Mucosa of stomach (tissue), 1 donor: ENCODE results near the gene ACTR1A.
"Not testable (repeated sequence)": the region's sequence is repeated elsewhere in the genome, so short reads cannot be mapped to it uniquely, and the experiment has no call there.

Source experiments
- H3K27me3 ChIP-seq: one replicate; pipeline ENCODE4 v1.7.0; 2013; ENCODE audit warnings: mild to moderate bottlenecking, low read length; ENCODE audit not compliant: control insufficient read depth, insufficient read depth
- H3K36me3 ChIP-seq: one replicate; pipeline ENCODE4 v1.7.0; 2013; ENCODE audit warnings: low read length; ENCODE audit not compliant: control insufficient read depth, insufficient read depth
- H3K4me1 ChIP-seq: one replicate; pipeline ENCODE4 v1.7.0; 2013; ENCODE audit warnings: mild to moderate bottlenecking, low read length; ENCODE audit not compliant: control insufficient read depth, insufficient read depth
- H3K4me3 ChIP-seq: one replicate; pipeline ENCODE4 v1.7.0; 2013; ENCODE audit warnings: low read length
- H3K9ac ChIP-seq: one replicate; pipeline ENCODE4 v1.7.0; 2013; ENCODE audit warnings: mild to moderate bottlenecking, low read length, moderate library complexity
- H3K9me3 ChIP-seq: one replicate; pipeline ENCODE4 v1.7.0; 2013; ENCODE audit warnings: mild to moderate bottlenecking, low read length, moderate library complexity; ENCODE audit not compliant: control insufficient read depth
- donor health status: Pancreatic carcinoma.

Gene ACTR1A

GRCh38 chr10:102511583-102512274 lies 9.2 kb upstream of the ACTR1A start:
- Histone ChIP-seq H3K4me3 (no peak overlapping the region), H3K36me3 (no peaks in the 10 kb centered on the region), H3K27me3 (no peaks in the 10 kb centered on the region), H3K9ac (no peak overlapping the region), H3K9me3 (no peaks in the 10 kb centered on the region), H3K4me1 (peaks cover 4% of the 10 kb centered on the region)

- H3K4me1 ChIP-seq = peaks cover 4% of the 10 kb centered on the region
- H3K36me3 ChIP-seq = no peaks in the 10 kb centered on the region
- no peaks in the 10 kb centered on the region for H3K27me3 ChIP-seq
- no peak overlapping the region for H3K4me3 ChIP-seq
- H3K9ac ChIP-seq = no peak overlapping the region
- H3K9me3 ChIP-seq = no peaks in the 10 kb centered on the region
Measured at GRCh38 chr10:102509387-102509786, 6.9 kb upstream of the ACTR1A start.

- Histone ChIP-seq H3K4me3 (no peak overlapping the region), H3K36me3 (no peaks in the 10 kb centered on the region), H3K9ac (no peak overlapping the region), H3K27me3 (no peaks in the 10 kb centered on the region), H3K9me3 (no peaks in the 10 kb centered on the region), H3K4me1 (peaks cover 5% of the 10 kb centered on the region)
Measured at GRCh38 chr10:102508506-102508905, 6.0 kb upstream of the ACTR1A start.

- Histone ChIP-seq H3K27me3 (no peaks in the 10 kb centered on the region), H3K4me3 (no peak overlapping the region), H3K9ac (no peak overlapping the region), H3K9me3 (no peaks in the 10 kb centered on the region), H3K36me3 (no peaks in the 10 kb centered on the region), H3K4me1 (peaks cover 8% of the 10 kb centered on the region)
Measured at GRCh38 chr10:102507521-102507920, 5.0 kb upstream of the ACTR1A start.

GRCh38 chr10:102505462-102506115 lies 3.1 kb upstream of the ACTR1A start:
- no peaks in the 10 kb centered on the region for H3K9me3 ChIP-seq
- H3K27me3 ChIP-seq = no peaks in the 10 kb centered on the region
- no peak overlapping the region for H3K4me3 ChIP-seq
- H3K9ac ChIP-seq = no peak overlapping the region
- peaks cover 17% of the 10 kb centered on the region for H3K4me1 ChIP-seq
- no peaks in the 10 kb centered on the region for H3K36me3 ChIP-seq

GRCh38 chr10:102504976-102505300 lies 2.4 kb upstream of the ACTR1A start:
- Histone ChIP-seq H3K4me3 (peak overlapping the region; percentile 87), H3K9ac (peak overlapping the region; percentile 88), H3K9me3 (no peaks in the 10 kb centered on the region), H3K36me3 (no peaks in the 10 kb centered on the region), H3K4me1 (peaks cover 18% of the 10 kb centered on the region), H3K27me3 (no peaks in the 10 kb centered on the region)

GRCh38 chr10:102504179-102504975 lies 1.9 kb upstream of the ACTR1A start:
- Histone ChIP-seq H3K36me3 (no peaks in the 10 kb centered on the region), H3K27me3 (no peaks in the 10 kb centered on the region), H3K9ac (peak overlapping the region; percentile 88), H3K4me3 (peak overlapping the region; percentile 87), H3K4me1 (peaks cover 18% of the 10 kb centered on the region), H3K9me3 (no peaks in the 10 kb centered on the region)

GRCh38 chr10:102503264-102504178 lies 1.0 kb upstream of the ACTR1A start, which contains the start of gene SUFU:
Gene SUFU (plus strand): TSS chr10:102503972. CDS start chr10:102504153, 181 bp downstream.
- peaks cover 18% of the 10 kb centered on the region for H3K4me1 ChIP-seq

GRCh38 chr10:102502029-102502336 lies 529 bp downstream of the ACTR1A start:
- Histone ChIP-seq H3K36me3 (no peaks in the 10 kb centered on the region), H3K9ac (peak overlapping the region; percentile 78), H3K4me1 (peaks cover 14% of the 10 kb centered on the region), H3K4me3 (peak overlapping the region; percentile 82), H3K27me3 (no peaks in the 10 kb centered on the region), H3K9me3 (no peaks in the 10 kb centered on the region)

More at GRCh38 chr10:102503264-102504178, 1.0 kb upstream of the ACTR1A start, which contains the start of gene SUFU:
- H3K27me3 ChIP-seq = no peaks in the 10 kb centered on the region
- peak within 1 kb of the TSS; percentile 87 for H3K4me3 ChIP-seq
- no peaks in the 10 kb centered on the region for H3K9me3 ChIP-seq
- H3K36me3 ChIP-seq = no peaks in the 10 kb centered on the region
- peak within 1 kb of the TSS; percentile 88 for H3K9ac ChIP-seq

GRCh38 chr10:102501201-102502028 lies 1.1 kb downstream of the ACTR1A start:
- Histone ChIP-seq H3K4me1 (peaks cover 14% of the 10 kb centered on the region), H3K9ac (peak overlapping the region; percentile 78)

GRCh38 chr10:102500686-102501085 lies 1.8 kb downstream of the ACTR1A start:
- not testable (repeated sequence) for H3K9me3 ChIP-seq, H3K4me3 ChIP-seq, H3K36me3 ChIP-seq, H3K27me3 ChIP-seq, H3K9ac ChIP-seq
- H3K4me1 ChIP-seq = peaks cover 14% of the 10 kb centered on the region

More at GRCh38 chr10:102501201-102502028, 1.1 kb downstream of the ACTR1A start:
- Histone ChIP-seq H3K4me3 (peak overlapping the region; percentile 37), H3K36me3 (no peaks in the 10 kb centered on the region), H3K27me3 (no peaks in the 10 kb centered on the region), H3K9me3 (no peaks in the 10 kb centered on the region)
